OCI-LY3 (cell line): ENCODE data around the gene ENKD1.

ENCODE experiments used
- H2AFZ ChIP-seq: fragments of 200-600, 300-600 bp; shearing (Covaris generic); 2 replicates; pipeline ENCODE4 v1.6.0; 2014; ENCODE audit warnings: antibody characterized with exemption, low read depth, low read length
- H3K27ac ChIP-seq: fragments of 200-600, 300-600 bp; sonication (generic); 2 replicates; pipeline ENCODE4 v1.5.1; 2014; ENCODE audit warnings: mild to moderate bottlenecking, low read length, moderate library complexity, mixed read lengths
- H3K27me3 ChIP-seq: fragments of 200-600, 300-600 bp; sonication (generic); 2 replicates; pipeline ENCODE4 v1.6.1; 2014; ENCODE audit warnings: low read depth, low read length, mixed read lengths
- H3K36me3 ChIP-seq: fragments of 200-600, 300-600 bp; sonication (generic); replicated peaks from 2 replicates; pipeline ENCODE3; 2014; ENCODE audit warnings: low read depth, low read length, mixed read lengths
- H3K4me1 ChIP-seq: fragments of 300-600, 200-600 bp; sonication (generic); 2 replicates; pipeline ENCODE4 v1.6.1; 2014; ENCODE audit warnings: low read length, mixed read lengths
- H3K4me2 ChIP-seq: fragments of 200-600, 300-600 bp; sonication (generic); 2 replicates; pipeline ENCODE4 v1.6.1; 2014; ENCODE audit warnings: low read length, mixed read lengths
- H3K4me3 ChIP-seq: fragments of 300-600, 200-600 bp; sonication (generic); 2 replicates; pipeline ENCODE4 v1.5.1; 2014; ENCODE audit warnings: antibody characterized with exemption, mild to moderate bottlenecking, low read length, moderate library complexity
- H3K79me2 ChIP-seq: fragments of 300-600, 200-600 bp; shearing (Covaris generic); 2 replicates; pipeline ENCODE4 v1.6.1; 2014; ENCODE audit warnings: mild to moderate bottlenecking, low read length, mixed read lengths
- H3K9ac ChIP-seq: fragments of 300-600, 200-600 bp; shearing (Covaris generic); 2 replicates; pipeline ENCODE4 v1.6.0; 2014; ENCODE audit warnings: mild to moderate bottlenecking, low read length, moderate library complexity
- H3K9me3 ChIP-seq: fragments of 200-600, 300-600 bp; shearing (Covaris generic); 2 replicates; pipeline ENCODE4 v1.6.1; 2014; ENCODE audit warnings: low read length, mixed read lengths; ENCODE audit not compliant: insufficient read depth
- H4K20me1 ChIP-seq: fragments of 200-600, 300-600 bp; sonication (generic); 2 replicates; pipeline ENCODE4 v1.6.1; 2016; ENCODE audit warnings: low read length, mixed read lengths; ENCODE audit not compliant: insufficient read depth
- CTCF ChIP-seq: fragments of 200-600, 300-600 bp; sonication (generic); IDR thresholded peaks from 2 replicates; pipeline ENCODE4 v1.5.1; 2014; ENCODE audit warnings: antibody characterized with exemption, low read length, low read depth
- EZH2phosphoT487 ChIP-seq: fragments of 200-600 bp; shearing (Covaris generic); IDR thresholded peaks from 2 replicates; pipeline ENCODE4 v1.6.1; 2018; ENCODE audit warnings: antibody characterized with exemption, mixed run types, low read depth

The ENKD1 gene

GRCh38 chr16:67675999-67676398, 9.4 kb upstream of the ENKD1 start:
- Histone ChIP-seq H3K9ac (no peak overlapping the region), H3K79me2 (no peaks in the 10 kb centered on the region), H3K27me3 (no peaks in the 10 kb centered on the region), H2AFZ (no peak overlapping the region), H3K36me3 (no peaks in the 10 kb centered on the region), H3K9me3 (no peaks in the 10 kb centered on the region), H3K4me2 (no peak overlapping the region), H3K4me1 (peaks cover 16% of the 10 kb centered on the region), H3K27ac (no peak overlapping the region), H4K20me1 (no peaks in the 10 kb centered on the region), H3K4me3 (no peak overlapping the region)
- TF ChIP-seq EZH2phosphoT487 (no peak), CTCF (no peak)

GRCh38 chr16:67675579-67675935, 9.0 kb upstream of the ENKD1 start:
- H3K27ac ChIP-seq, result no peak overlapping the region

DNA sequence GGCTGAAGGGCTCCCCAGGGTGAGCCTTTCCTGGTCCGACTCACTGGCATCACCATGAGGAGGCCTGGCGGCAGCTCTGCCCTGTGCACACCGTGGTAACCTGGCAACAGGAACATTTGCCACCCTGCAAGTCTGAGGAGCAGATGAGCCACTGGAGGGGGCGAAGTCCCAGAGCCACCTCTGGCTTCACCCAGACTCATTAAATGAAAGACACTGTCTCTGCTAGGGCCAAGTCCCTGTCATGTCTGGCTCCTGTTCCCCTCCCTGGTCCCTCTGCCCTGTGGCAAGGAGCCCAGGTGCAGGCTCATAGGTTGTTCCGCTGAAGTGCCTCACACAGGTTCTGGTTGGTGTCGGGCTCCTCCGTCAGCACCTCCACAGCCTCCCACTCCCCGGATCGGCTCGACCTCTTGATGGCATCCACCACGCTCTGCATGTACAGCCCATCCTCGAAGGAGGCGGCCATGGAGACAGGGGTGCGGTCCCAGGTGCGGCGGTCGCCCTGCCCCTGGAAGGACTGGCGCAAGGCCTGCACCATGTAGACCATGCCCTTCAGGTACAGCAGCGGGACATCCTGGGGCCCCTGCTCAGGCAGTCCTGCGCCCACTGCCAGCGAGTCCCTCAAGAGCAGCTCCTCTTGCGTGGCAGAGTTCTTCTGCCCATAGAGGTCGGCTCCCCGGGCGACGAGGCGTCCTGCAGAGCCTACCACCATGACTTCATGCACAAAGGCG, 8.5 kb upstream of the ENKD1 start:
- H3K79me2 ChIP-seq, result no peaks in the 10 kb centered on the region
- no peaks in the 10 kb centered on the region for H3K27me3 ChIP-seq
- TF ChIP-seq CTCF, result no peak
- no peak for TF ChIP-seq EZH2phosphoT487
- H3K4me1 ChIP-seq, result peaks cover 18% of the 10 kb centered on the region
- H3K9me3 ChIP-seq, result no peaks in the 10 kb centered on the region
- no peak overlapping the region for H2AFZ ChIP-seq
- no peaks in the 10 kb centered on the region for H4K20me1 ChIP-seq
- no peak overlapping the region for H3K9ac ChIP-seq
- H3K4me2 ChIP-seq, result no peak overlapping the region
- H3K4me3 ChIP-seq, result no peak overlapping the region
- H3K27ac ChIP-seq, result no peak overlapping the region
- no peaks in the 10 kb centered on the region for H3K36me3 ChIP-seq

More at GRCh38 chr16:67675579-67675935, 9.0 kb upstream of the ENKD1 start:
- Histone ChIP-seq H3K4me1 (peaks cover 16% of the 10 kb centered on the region), H3K4me3 (no peak overlapping the region), H3K36me3 (no peaks in the 10 kb centered on the region), H3K9ac (no peak overlapping the region), H3K9me3 (no peaks in the 10 kb centered on the region), H2AFZ (no peak overlapping the region), H3K27me3 (no peaks in the 10 kb centered on the region), H3K4me2 (no peak overlapping the region), H4K20me1 (no peaks in the 10 kb centered on the region), H3K79me2 (no peaks in the 10 kb centered on the region)
- TF ChIP-seq CTCF (no peak), EZH2phosphoT487 (no peak)

DNA sequence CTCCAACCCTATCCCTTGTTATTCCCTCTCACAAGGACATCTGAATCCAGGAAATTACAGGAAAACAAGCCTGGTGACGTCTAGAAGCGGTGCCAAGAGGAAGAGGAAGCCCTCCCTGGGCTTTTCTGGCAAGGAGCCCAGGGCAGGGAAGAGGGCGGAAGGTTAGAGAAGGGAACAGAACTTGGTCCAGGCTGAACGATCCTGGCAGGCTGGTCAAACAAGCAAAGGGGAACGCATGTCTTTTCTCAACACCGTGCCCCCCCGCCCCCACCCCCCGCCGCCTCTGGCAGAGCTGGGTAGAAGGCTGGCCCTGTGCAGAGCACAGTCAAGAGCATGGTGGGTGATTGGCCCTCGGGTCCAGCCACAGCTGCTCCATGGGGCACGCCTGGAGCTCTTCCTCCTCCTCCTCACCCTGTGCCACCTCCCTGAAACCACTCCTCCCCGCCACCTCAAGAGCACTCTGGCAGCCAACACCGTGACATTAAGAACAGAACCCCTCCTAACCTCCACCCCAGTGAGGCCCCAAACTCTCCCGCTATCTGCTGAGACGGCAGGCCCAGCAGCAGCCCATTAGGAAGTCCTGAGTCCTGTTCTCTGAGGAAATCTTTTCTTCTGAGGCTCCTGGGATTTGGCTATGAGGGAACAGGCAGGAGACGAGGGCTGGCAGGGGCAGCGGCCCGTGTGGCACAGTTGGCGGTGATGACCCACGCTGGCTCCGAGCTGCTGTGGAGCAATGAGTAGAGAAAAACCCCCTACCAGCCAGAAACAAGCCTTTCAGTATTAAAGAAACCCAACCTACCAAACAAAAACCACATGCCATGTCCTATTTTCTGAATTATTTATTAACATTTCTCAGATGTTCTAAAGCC, 7.4 kb upstream of the ENKD1 start:
- H3K9ac ChIP-seq, result no peak overlapping the region
- no peak overlapping the region for H3K4me3 ChIP-seq
- H2AFZ ChIP-seq, result no peak overlapping the region
- no peak overlapping the region for H3K4me2 ChIP-seq
- H3K27ac ChIP-seq, result no peak overlapping the region
- no peaks in the 10 kb centered on the region for H3K36me3 ChIP-seq
- H3K27me3 ChIP-seq, result no peaks in the 10 kb centered on the region
- no peaks in the 10 kb centered on the region for H3K79me2 ChIP-seq
- no peaks in the 10 kb centered on the region for H4K20me1 ChIP-seq
- TF ChIP-seq CTCF (no peak), EZH2phosphoT487 (no peak)
- H3K4me1 ChIP-seq, result peaks cover 29% of the 10 kb centered on the region
- no peaks in the 10 kb centered on the region for H3K9me3 ChIP-seq
